K562 (cell line): Measurements from ENCODE around the gene DNER.

ENCODE experiments used
- ATF6 ChIP-seq: sonication (generic); formaldehyde crosslinking; IDR thresholded peaks from 2 replicates; pipeline ENCODE4 v1.4.0; 2020; ENCODE audit warnings: mild to moderate bottlenecking, missing genetic modification reagents
- BRD4 ChIP-seq: fragments of 200-600 bp; sonication (generic); IDR thresholded peaks from 2 replicates; pipeline ENCODE4 v1.6.1; 2017; ENCODE audit warnings: inconsistent platforms
- CBFA2T2 ChIP-seq: fragments of 450-650 bp; conservative IDR thresholded peaks from 2 replicates; pipeline ENCODE4 v1.6.1; 2017; ENCODE audit warnings: mild to moderate bottlenecking
- EGR1 ChIP-seq: fragments of 450-650 bp; conservative IDR thresholded peaks from 2 replicates; pipeline ENCODE4 v1.6.1; 2017; ENCODE audit warnings: mild to moderate bottlenecking
- EZH2 ChIP-seq: IDR thresholded peaks from 2 replicates; pipeline ENCODE4 v1.6.1; 2012; ENCODE audit warnings: low read depth, mild to moderate bottlenecking, inconsistent platforms, low read length, borderline replicate concordance
- FOXP4 ChIP-seq: sonication (generic); formaldehyde crosslinking; IDR thresholded peaks from 2 replicates; pipeline ENCODE4 v1.8.0; 2022; ENCODE audit warnings: mild to moderate bottlenecking, missing genetic modification reagents, borderline replicate concordance
- HDGF ChIP-seq: fragments of 450-650 bp; IDR thresholded peaks from 2 replicates; pipeline ENCODE4 v1.6.1; 2016
- LCOR ChIP-seq: sonication (generic); formaldehyde crosslinking; IDR thresholded peaks from 2 replicates; pipeline ENCODE4 v1.8.0; 2022; ENCODE audit warnings: mild to moderate bottlenecking, missing genetic modification reagents
- MAFF ChIP-seq: IDR thresholded peaks from 2 replicates; pipeline ENCODE4 v1.6.1; 2012; ENCODE audit warnings: low read length, improper control_type of control experiment
- MEF2A ChIP-seq: IDR thresholded peaks from 2 replicates; pipeline ENCODE4 v1.6.1; 2011; ENCODE audit warnings: low read depth, mild to moderate bottlenecking, low read length, moderate library complexity; ENCODE audit not compliant: control insufficient read depth
- MTA1 ChIP-seq: fragments of 450-650 bp; IDR thresholded peaks from 2 replicates; pipeline ENCODE4 v1.6.1; 2017; ENCODE audit warnings: borderline replicate concordance
- TSC22D4 ChIP-seq: fragments of 450-650 bp; IDR thresholded peaks from 2 replicates; pipeline ENCODE4 v1.6.1; 2016; ENCODE audit warnings: missing genetic modification characterization, missing biosample characterization, control low read depth
- ZNF274 ChIP-seq: IDR thresholded peaks from 2 replicates; pipeline ENCODE4 v1.6.1; 2011; ENCODE audit warnings: low read depth, mild to moderate bottlenecking, low read length, moderate library complexity, borderline replicate concordance
- ZNF707 ChIP-seq: fragments of 250-450 bp; sonication (Bioruptor Pico); conservative IDR thresholded peaks from 2 replicates; pipeline ENCODE4 v1.8.0; 2022; ENCODE audit warnings: inconsistent platforms, mild to moderate bottlenecking, moderate library complexity

GRCh38 chr2:229652796-229653195, 61.6 kb downstream of the DNER start:
- TF ChIP-seq MTA1 (no peak), HDGF (no peak), LCOR (CRISPR knock-in tag) (no peak), MAFF (no peak), CBFA2T2 (no peak), ZNF707 (no peak), EZH2 (no peak), BRD4 (no peak), ATF6 (CRISPR knock-in tag) (no peak), MEF2A (no peak), TSC22D4 (tag) (no peak), EGR1 (no peak), FOXP4 (CRISPR knock-in tag) (no peak), ZNF274 (no peak)
